Measurements from ENCODE around the gene ANKRD40.

DNA sequence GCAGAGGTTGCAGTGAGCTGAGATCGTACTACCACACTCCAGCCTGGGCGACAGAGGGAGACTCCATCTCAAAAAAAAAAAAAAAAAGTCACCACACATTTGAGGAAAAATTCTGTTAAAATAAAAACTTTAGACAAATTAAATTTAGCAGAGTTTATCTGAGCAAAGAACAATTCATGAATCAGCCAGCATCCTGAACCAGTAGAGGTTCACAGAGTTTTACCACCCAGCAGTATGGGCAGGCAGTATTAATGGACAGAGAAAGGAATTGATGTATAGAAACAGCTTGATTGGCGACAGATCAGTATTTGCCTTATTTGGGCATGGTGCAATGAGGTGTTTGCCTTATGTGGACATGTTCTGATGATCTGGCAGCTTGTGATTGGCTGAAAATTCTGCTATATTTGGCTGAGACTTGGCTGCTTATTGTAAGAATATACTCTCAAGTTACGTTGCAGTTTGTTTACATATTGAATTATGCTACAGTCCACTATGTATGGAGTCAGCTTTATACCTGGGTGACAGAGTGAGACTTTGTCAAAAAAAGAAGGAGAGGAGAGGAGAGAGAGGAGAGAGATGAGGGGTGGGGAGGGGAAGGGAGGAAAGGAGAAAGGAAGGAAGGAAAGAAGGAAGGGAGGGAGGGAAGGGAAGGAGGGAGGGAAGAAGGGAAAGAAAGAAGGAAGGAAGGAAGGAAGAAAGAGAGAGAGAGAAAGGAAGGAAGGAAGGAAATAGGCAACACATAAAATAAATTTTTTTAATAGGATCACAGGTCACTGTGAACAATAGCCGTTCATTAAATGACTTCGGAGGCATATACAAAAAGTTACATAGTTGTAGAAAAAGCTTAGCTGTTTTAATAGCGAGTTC lies 58.4 kb downstream of the ANKRD40 start:
- no peak for TF ChIP-seq EZH2 (IDR thresholded peaks at IDR 0.05; ENCODE audit: borderline replicate concordance, low read length)
- TF ChIP-seq, protein P1, sequence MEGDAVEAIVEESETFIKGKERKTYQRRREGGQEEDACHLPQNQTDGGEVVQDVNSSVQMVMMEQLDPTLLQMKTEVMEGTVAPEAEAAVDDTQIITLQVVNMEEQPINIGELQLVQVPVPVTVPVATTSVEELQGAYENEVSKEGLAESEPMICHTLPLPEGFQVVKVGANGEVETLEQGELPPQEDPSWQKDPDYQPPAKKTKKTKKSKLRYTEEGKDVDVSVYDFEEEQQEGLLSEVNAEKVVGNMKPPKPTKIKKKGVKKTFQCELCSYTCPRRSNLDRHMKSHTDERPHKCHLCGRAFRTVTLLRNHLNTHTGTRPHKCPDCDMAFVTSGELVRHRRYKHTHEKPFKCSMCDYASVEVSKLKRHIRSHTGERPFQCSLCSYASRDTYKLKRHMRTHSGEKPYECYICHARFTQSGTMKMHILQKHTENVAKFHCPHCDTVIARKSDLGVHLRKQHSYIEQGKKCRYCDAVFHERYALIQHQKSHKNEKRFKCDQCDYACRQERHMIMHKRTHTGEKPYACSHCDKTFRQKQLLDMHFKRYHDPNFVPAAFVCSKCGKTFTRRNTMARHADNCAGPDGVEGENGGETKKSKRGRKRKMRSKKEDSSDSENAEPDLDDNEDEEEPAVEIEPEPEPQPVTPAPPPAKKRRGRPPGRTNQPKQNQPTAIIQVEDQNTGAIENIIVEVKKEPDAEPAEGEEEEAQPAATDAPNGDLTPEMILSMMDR (IDR thresholded peaks at IDR 0.05; ENCODE audit: low read length), result no peak

Data from OCI-LY1 (cell line).